GM23338 (cell line): ENCODE data around the gene RBFOX1.

Source experiments
- CTCF ChIP-seq, 2 experiments: fragments of 200-600 bp in 1 of 2; sonication (generic) in 1 of 2; conservative IDR thresholded peaks; 2 replicates each; pipeline versions ENCODE4 v1.5.1 to v1.6.1; 2016 to 2017; ENCODE audit warnings: antibody characterized with exemption in 2 of 2, low read depth in 2 of 2, mild to moderate bottlenecking in 2 of 2, moderate library complexity in 1 of 2
- EZH2 ChIP-seq: fragments of 200-600 bp; sonication (generic); IDR thresholded peaks from one replicate; pipeline ENCODE4 v1.8.0; 2017; ENCODE audit warnings: antibody characterized with exemption, mild to moderate bottlenecking, low read depth; ENCODE audit not compliant: unreplicated experiment

GRCh38 chr16:7351610-7352510 lies 19.2 kb downstream of the RBFOX1 start:
- TF ChIP-seq EZH2 (no peak), CTCF (conservative IDR thresholded peaks at IDR 0.05; ENCODE audit: low read depth in 2 of 2) (no peak)
